Measurements from ENCODE around the gene PSMA5.

GRCh38 chr1:109412551-109412950, 13.7 kb downstream of the PSMA5 start:
- no peak for TF ChIP-seq CTCF (IDR thresholded peaks at IDR 0.05)
- no peak for TF ChIP-seq POLR2A (IDR thresholded peaks at IDR 0.05)

Measured in thyroid gland (tissue), 4 donors.